Immature natural killer cell (primary cell): ENCODE results near the gene TDRKH. TPM values are rescaled to one million over a fixed set of nuclear protein-coding genes. Genes with fewer than 3 reads are reported as not detected.

Experiments
- DNase-seq, 3 donors: peaks; one replicate each; pipeline ENCODE4 v3.0.0; 2022; ENCODE audit warnings: mixed read lengths in 1 of 3
- H3K27ac Mint-ChIP-seq, 6 donors: one replicate each; pipeline ENCODE4 v1.8.0; 2020; ENCODE audit warnings: mixed read lengths in 6 of 6, mild to moderate bottlenecking in 5 of 6, inconsistent platforms in 4 of 6, moderate library complexity in 3 of 6
- H3K27me3 Mint-ChIP-seq, 3 donors: one replicate each; pipeline ENCODE4 v1.8.0; 2020 to 2021; ENCODE audit warnings: low read depth in 3 of 3, mild to moderate bottlenecking in 3 of 3, mixed read lengths in 3 of 3, moderate library complexity in 3 of 3, inconsistent platforms in 1 of 3
- H3K36me3 Mint-ChIP-seq, 3 donors: one replicate each; pipeline ENCODE4 v1.8.0; 2020; ENCODE audit warnings: mixed read lengths in 3 of 3, inconsistent platforms in 2 of 3, mild to moderate bottlenecking in 2 of 3
- H3K4me1 Mint-ChIP-seq, 2 donors: one replicate each; pipeline ENCODE4 v1.8.0; 2020; ENCODE audit warnings: inconsistent platforms in 2 of 2, mild to moderate bottlenecking in 2 of 2, mixed read lengths in 2 of 2, moderate library complexity in 1 of 2
- H3K4me3 Mint-ChIP-seq, 5 donors: one replicate each; pipeline ENCODE4 v1.8.0; 2020; ENCODE audit warnings: mild to moderate bottlenecking in 5 of 5, mixed read lengths in 5 of 5, inconsistent platforms in 3 of 5, moderate library complexity in 3 of 5
- H3K9me3 Mint-ChIP-seq, 6 donors: one replicate each; pipeline ENCODE4 v1.8.0; 2020; ENCODE audit warnings: mild to moderate bottlenecking in 6 of 6, mixed read lengths in 6 of 6, inconsistent platforms in 4 of 6, moderate library complexity in 3 of 6
- polyA plus RNA-seq, 3 donors: library from polyadenylated mRNA; unstranded; fragments of 300-500 nt; fragmentation: Illumina TruSeq; gene quantifications; one replicate each; pipeline ENCODE4 v1.2.3, GENCODE V29; 2021

Gene TDRKH
- polyA plus RNA-seq, 3 donors from 2014 or later = 12.0 to 16.1 (median 16.0) TPM

DNA sequence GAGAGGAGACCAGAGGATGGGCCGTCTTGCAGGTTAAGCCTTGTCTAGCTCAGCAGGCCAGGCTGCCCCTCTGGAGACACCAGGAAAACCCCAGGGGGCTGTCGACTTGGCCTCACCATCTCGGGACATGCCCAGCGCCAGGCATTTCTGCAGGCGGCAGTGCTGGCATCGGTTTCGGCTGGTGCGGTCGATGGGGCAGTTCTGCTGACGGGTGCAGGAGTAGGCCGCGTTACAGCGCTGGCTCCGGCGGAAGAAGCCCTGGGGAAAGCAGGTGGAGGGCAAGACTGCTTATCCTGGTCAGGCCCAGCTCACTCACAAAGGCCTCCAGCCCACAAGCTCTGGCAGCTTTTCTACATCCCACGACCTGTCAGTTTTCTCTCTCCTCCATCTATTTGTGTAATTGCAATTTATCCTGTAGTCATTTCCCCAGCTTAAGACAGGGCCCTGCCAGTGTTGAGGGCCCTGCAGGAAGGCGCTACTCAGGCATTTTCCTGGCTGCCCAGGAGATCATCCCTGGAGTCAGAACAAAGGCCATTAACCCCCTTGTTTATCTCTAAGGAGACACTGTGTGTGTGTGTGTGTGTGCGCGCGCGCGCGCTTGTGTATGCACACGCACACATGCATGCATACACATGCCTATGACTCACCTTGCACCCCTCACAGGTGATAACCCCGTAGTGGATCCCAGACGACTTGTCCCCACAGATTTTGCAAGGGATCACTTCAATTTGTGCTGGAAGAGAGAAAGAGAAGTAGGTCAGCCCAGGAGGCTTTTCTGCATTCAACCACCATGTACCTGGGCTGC, 26.4 kb upstream of the TDRKH start:
- Mint-ChIP-seq H3K4me3 (peak overlapping the region in 4 of 5 donors; percentile 29 to 75 (median 72)), H3K4me1 (peaks cover 63 to 67% of the 10 kb centered on the region in 2 donors), H3K27ac (peak overlapping the region in 5 of 6 donors; percentile 14 to 92 (median 78)), H3K27me3 (peaks cover 0 to 3% (median 2%) of the 10 kb centered on the region in 3 donors), H3K36me3 (no peaks in the 10 kb centered on the region), H3K9me3 (no peaks in the 10 kb centered on the region)
- no peak for DNase-seq

DNA sequence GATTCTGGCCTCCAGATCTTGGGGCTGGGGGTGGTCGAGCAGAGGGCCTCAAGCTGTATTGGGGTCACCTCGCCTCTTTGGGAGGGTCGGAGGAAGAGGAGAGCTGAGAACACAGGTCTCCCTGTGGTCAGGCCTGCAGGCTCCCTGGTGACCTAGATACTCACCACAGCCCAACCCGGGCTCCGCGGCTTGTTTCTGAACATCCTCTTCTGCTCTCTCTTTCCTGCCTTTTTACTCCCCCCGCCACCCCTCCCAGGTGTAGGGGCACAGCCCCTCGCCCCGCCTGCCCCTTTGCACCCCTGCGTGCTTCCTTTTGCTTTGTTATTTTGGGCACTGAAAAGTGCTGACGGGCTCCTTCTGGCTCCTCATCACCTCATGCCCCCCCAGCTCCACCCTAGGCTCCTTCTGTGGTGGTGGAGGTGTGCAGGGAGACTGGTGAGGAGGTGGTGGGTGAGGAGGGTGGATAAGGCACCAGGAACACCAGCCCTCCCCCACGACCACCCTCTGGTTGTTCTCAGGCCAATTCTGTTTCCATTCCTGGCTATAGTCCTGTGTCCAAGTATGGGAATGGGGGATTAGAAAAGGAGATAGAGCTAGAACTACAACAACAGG, 25.5 kb upstream of the TDRKH start:
- H3K36me3 Mint-ChIP-seq = no peaks in the 10 kb centered on the region
- peaks cover 54 to 58% of the 10 kb centered on the region in 2 donors for H3K4me1 Mint-ChIP-seq
- H3K9me3 Mint-ChIP-seq = no peaks in the 10 kb centered on the region
- H3K4me3 Mint-ChIP-seq = peak overlapping the region; percentile 25 to 75 (median 72)
- peaks cover 0 to 3% (median 2%) of the 10 kb centered on the region in 3 donors for H3K27me3 Mint-ChIP-seq
- peak overlapping the region; percentile 14 to 92 (median 63) for H3K27ac Mint-ChIP-seq
- peak in 2 of 3 donors; percentile 32 to 51 for DNase-seq

DNA sequence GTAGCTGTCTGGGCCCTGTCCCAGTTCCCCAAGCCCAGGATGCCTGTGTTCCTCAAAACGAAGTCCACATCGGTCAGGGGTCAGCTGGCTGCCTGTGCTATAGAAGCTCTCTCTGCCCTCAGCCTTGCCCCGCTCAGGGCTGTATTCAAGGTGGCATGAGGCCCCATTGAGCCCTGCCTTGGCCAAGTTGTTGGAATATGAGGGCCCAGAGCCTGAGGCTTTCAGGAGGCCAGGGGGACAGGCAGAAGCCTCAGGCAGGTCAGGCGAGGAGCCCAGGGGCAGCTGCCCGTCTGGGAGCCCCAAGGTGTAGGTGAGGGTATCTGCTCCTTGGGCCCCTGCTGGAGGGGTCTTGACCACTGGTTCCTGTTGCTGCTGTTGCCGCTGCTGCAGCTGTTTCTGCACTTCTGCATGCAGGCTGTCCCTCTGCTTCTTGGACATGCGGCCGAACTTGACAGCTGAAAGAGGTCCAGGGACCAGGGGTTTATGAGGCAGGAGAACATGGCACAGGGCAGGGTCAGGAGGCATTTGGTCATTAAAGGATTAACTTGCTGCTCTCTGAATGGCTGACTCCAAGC, 24.8 kb upstream of the TDRKH start:
- peaks cover 49 to 53% of the 10 kb centered on the region in 2 donors for H3K4me1 Mint-ChIP-seq
- H3K9me3 Mint-ChIP-seq = no peaks in the 10 kb centered on the region
- peak overlapping the region; percentile 55 to 75 (median 72) for H3K4me3 Mint-ChIP-seq
- no peaks in the 10 kb centered on the region for H3K36me3 Mint-ChIP-seq
- H3K27ac Mint-ChIP-seq = peak overlapping the region; percentile 14 to 92 (median 70)
- no peak for DNase-seq
- peaks cover 0 to 3% (median 2%) of the 10 kb centered on the region in 3 donors for H3K27me3 Mint-ChIP-seq

DNA sequence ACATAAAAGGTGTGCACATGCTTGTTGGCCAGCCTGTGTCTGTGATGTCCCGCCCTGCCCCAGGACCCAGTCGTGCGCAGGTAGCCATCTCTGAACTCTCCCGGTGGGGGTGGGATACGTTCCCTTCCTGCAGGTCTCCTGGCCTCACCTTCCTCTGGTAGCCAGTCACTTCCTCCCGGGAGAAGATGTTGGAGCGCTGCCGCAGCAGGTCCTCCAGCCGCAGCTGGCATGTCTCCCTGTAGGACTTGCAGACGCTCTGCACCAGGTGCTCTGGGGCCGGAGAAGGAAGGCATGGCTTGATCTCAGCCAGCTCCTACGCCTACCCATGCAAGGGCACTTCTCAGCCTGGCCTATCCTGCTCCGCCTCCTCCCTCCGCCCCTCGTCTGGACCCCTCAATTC, 24.1 kb upstream of the TDRKH start:
- Mint-ChIP-seq H3K27me3 (peaks cover 0 to 3% (median 2%) of the 10 kb centered on the region in 3 donors), H3K4me3 (no peak overlapping the region), H3K27ac (peak overlapping the region in 3 of 6 donors; percentile 35 to 79 (median 39)), H3K36me3 (no peaks in the 10 kb centered on the region), H3K9me3 (no peaks in the 10 kb centered on the region), H3K4me1 (peaks cover 49% of the 10 kb centered on the region in 2 donors)
- DNase-seq = no peak

DNA sequence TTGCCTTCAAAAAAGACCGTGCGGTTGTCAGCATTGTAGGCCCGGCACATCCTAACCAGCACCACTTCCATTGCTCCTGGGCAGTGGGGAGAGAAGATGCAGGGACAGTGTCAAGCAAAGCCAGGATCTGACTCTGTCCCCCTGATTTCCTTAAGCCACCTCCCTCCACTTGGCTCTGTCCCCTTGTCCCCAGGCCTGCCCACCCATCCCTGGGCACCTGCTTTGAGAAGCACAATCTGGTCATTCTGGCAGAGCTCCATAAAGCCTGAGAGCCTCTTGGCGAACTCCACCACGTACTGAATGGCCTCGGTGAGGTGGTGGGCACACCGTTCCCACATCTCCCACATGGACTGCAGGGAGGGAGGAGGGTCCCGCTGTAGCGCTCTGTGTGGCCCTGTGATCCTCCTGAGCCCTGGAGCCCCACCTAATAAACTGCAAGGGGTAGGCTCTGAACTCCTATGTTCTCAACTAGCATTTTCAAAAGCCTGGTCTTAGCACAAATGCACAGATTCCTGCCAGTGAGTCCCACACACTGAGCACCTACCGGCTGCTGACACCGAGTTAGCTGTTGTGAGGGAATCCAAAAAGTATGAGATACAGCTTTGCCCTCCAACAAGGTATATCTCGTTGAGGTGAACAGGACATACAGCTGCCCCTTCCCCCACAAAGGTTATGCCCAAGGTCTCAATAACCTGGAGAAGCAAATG, 23.1 kb upstream of the TDRKH start:
- H3K27ac Mint-ChIP-seq = peak overlapping the region in 2 of 6 donors; percentile 46 to 57
- H3K27me3 Mint-ChIP-seq = peaks cover 2 to 3% (median 2%) of the 10 kb centered on the region in 3 donors
- no peaks in the 10 kb centered on the region for H3K36me3 Mint-ChIP-seq
- no peak overlapping the region for H3K4me3 Mint-ChIP-seq
- no peaks in the 10 kb centered on the region for H3K9me3 Mint-ChIP-seq
- no peak for DNase-seq
- peaks cover 43 to 49% of the 10 kb centered on the region in 2 donors for H3K4me1 Mint-ChIP-seq

DNA sequence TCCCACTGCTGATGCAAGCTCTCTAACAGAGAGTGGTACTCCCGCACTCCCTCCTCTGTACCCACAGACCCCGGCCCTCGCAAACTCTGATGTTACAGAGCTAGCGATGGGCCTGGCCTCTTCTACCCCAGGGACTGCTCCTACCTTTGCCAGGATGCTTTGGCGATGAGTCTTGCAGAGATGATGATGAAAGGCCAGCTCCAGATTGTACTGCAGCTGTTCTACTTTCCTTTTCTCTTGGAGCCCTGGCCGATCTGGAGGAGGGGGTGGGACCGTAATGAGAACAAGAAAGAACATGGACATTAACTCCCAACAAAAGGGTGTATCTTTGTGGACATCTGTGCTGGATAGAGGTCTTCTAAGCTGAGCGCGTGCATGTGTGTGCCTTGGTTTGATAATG, 20.9 kb upstream of the TDRKH start:
- Mint-ChIP-seq H3K27ac (no peak overlapping the region), H3K27me3 (peaks cover 2 to 3% (median 3%) of the 10 kb centered on the region in 3 donors), H3K9me3 (no peaks in the 10 kb centered on the region), H3K4me1 (peaks cover 28 to 32% of the 10 kb centered on the region in 2 donors), H3K36me3 (no peaks in the 10 kb centered on the region), H3K4me3 (no peak overlapping the region)
- DNase-seq = no peak

DNA sequence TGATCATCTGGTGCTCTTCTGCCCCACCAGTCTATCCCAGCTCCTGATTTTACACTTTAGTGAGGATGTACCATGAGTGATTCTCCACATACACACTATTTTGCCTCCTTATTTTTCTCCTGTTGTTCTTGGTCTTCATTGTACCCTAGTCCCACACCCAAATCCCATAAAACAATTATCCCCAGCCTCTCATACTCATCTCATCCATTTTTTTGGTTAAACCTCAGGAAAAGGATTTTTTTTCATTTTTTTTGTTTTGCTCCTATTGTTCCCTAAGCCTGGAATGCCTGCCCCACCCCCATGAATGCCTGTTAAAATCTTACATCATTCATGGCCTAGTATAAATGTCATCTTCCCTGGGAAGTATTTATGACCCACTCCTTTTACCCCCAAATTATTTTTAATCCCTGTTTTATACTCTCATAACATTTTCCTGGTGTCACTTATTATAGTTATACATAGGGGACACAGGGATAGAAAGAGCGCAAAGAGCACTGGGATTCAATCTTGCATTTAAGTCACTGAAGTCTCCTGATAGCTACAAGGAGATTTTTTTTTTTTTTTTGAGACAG, 19.8 kb upstream of the TDRKH start:
- Mint-ChIP-seq H3K27me3 (peaks cover 2 to 3% (median 2%) of the 10 kb centered on the region in 3 donors), H3K27ac (peak overlapping the region in 1 of 6 donors; percentile 15), H3K9me3 (no peaks in the 10 kb centered on the region), H3K4me3 (no peak overlapping the region), H3K4me1 (peaks cover 17 to 20% of the 10 kb centered on the region in 2 donors), H3K36me3 (no peaks in the 10 kb centered on the region)
- no peak for DNase-seq

DNA sequence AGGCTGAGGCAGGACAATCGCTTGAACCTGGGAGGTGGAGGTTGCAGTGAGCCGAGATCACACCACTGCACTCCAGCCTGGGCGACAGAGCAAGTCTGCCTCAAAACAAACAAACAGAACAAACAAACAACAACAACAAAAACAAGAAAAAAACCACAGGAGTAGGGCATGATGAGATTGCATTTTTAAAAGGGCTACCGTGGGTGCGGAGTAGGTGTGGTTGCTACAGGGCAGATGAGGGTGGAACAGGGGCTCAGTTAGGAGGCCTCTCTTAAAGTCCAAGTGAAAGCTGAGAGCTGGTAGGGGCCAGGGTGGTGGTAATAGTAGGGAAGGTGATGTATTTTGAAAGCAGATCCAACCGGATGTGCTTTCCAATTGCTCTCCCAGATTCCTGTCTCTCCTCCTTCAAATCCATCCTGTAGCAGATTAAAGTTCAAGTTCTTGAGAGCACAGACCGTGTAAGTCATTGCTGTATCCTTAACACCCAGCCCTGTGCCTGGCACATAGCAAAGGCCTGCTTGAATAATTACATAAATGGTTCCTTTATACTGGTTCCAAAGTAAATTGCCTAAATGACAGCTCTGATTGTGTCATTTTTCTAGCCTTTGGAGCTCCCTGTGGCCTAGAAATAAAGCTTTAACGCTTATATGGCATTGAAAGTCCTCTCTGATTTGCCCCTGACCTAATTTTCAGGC, 19.1 kb upstream of the TDRKH start:
- no peak for DNase-seq
- Mint-ChIP-seq H3K4me3 (no peak overlapping the region), H3K9me3 (no peaks in the 10 kb centered on the region), H3K36me3 (no peaks in the 10 kb centered on the region), H3K27me3 (peaks cover 2 to 3% (median 2%) of the 10 kb centered on the region in 3 donors), H3K27ac (peak overlapping the region in 1 of 6 donors; percentile 15), H3K4me1 (peaks cover 12 to 14% of the 10 kb centered on the region in 2 donors)

DNA sequence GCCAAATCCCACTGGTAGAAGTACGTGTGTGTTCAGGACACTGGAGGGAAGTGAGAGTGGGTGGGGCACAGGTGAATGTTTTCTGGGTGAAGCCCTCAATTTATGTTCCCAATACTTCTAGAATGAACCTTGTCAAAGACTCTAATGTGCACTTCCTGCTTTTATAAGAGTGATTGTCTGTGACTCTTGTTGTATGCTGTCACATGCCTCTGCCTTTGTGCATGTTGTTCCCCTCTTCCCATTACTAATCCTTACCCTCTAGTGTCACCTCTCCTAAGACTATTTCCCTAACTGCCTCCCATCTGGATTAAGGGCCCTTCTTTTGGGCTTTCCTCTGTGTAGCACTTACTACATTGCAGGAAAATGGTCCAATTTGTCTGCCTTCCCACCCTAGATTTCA, 17.5 kb upstream of the TDRKH start:
- H3K4me3 Mint-ChIP-seq = no peak overlapping the region
- H3K4me1 Mint-ChIP-seq = peaks cover 4 to 5% of the 10 kb centered on the region in 2 donors
- peaks cover 2 to 3% (median 2%) of the 10 kb centered on the region in 3 donors for H3K27me3 Mint-ChIP-seq
- no peaks in the 10 kb centered on the region for H3K9me3 Mint-ChIP-seq
- no peaks in the 10 kb centered on the region for H3K36me3 Mint-ChIP-seq
- H3K27ac Mint-ChIP-seq = no peak overlapping the region
- no peak for DNase-seq

DNA sequence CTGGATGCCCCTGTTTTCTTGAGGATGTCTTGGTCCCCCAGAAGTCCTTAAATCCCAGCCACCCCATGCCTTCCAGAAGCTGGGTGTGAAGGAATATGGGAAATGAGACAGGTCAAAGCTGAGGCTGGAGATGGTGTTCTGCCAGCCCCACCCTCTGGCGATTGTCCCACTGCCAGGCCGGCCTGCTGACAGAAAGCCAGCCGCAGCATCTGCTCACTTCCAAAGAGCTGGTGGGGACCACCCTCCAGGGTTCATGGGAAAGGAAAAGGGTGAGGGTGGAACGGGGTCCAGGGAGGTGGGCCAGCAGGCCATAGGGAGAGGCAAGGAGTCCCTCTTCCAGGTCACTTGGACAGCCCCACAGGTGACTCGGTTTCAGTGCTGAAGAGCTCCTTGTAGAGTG, 16.8 kb upstream of the TDRKH start:
- no peak for DNase-seq
- H3K9me3 Mint-ChIP-seq = no peaks in the 10 kb centered on the region
- H3K4me3 Mint-ChIP-seq = no peak overlapping the region
- peaks cover 0 to 2% (median 2%) of the 10 kb centered on the region in 3 donors for H3K27me3 Mint-ChIP-seq
- no peak overlapping the region for H3K27ac Mint-ChIP-seq
- no peaks in the 10 kb centered on the region for H3K36me3 Mint-ChIP-seq
- no peaks in the 10 kb centered on the region for H3K4me1 Mint-ChIP-seq

DNA sequence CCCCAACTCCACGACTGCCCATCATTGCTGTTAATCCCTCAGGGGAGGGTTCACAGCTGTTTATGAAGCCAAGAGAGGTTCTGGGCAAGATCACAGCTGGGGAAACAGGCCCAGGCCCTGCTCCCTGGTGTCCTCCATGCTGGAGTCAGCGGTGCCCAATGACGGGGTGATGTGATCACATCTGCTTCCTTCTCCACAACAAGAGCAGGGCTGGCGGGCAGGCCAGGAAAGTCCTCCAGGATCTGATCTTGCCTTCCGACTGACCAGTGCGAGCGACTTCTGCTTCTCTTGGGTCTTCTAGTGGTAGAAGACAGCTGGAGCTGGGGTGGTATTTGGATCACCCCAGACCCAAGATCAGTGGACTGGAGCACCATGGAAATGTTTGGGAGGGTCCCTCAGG, 15.9 kb upstream of the TDRKH start:
- H3K27ac Mint-ChIP-seq = no peak overlapping the region
- no peaks in the 10 kb centered on the region for H3K9me3 Mint-ChIP-seq
- no peaks in the 10 kb centered on the region for H3K36me3 Mint-ChIP-seq
- peaks cover 0 to 2% (median 2%) of the 10 kb centered on the region in 3 donors for H3K27me3 Mint-ChIP-seq
- H3K4me3 Mint-ChIP-seq = no peak overlapping the region
- no peaks in the 10 kb centered on the region for H3K4me1 Mint-ChIP-seq
- no peak for DNase-seq

DNA sequence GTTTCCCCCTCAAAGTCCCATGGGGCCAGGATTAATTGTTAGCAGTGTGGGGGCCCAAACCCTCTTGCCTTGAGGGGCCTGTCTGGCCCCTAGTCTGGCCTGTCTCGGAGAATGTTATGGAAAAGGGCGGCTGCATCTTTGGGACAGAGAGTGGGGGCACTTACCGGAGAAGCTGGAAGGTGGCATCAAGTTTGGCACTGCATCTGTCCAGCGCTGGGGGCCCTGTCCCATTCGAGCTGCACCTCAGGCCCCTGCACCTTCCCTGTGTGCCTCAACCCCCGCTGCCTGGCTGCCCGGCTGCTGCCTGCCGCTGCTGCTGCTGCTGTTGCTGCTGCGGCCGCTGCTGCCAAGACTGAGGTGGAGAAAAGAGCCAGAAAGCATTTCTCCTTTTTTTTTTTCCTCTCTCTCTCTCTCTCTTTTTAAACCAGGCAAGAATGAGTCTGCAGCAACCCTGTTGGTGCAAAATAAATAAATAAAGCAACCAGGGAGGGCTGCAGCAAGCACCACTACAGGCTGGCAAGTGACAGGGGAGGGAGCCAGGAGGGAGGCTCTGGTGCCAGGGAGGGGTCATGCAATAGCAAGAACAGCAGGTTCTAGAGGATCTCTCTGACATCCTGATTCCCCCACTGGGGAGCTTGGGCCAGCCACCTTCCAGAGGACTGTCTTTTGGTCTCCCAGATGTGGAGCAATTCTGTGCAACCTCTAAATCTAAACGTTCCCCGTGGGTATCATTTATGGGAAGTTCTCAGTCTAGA, 14.9 kb upstream of the TDRKH start, which contains the start of gene LINGO4:
Gene LINGO4 (minus strand): TSS at position 354 of the 755 bp plus-strand sequence. CDS start 2,715 bp downstream, outside the sequence.
- H3K9me3 Mint-ChIP-seq = no peaks in the 10 kb centered on the region
- no peak within 1 kb of the TSS for H3K4me3 Mint-ChIP-seq
- H3K4me1 Mint-ChIP-seq = peaks cover 5% of the 10 kb centered on the region in 2 donors
- H3K27me3 Mint-ChIP-seq = peaks cover 0 to 2% (median 2%) of the 10 kb centered on the region in 3 donors
- no peak within 1 kb of the TSS for H3K27ac Mint-ChIP-seq
- H3K36me3 Mint-ChIP-seq = no peaks in the 10 kb centered on the region
- DNase-seq = no peak
